ENCODE results near the gene CDK14. TPM values are rescaled to one million over a fixed set of nuclear protein-coding genes. Genes with fewer than 3 reads are reported as not detected.

The CDK14 gene
- polyA plus RNA-seq, 3 donors = 1.7 to 2.5 (median 2.1) TPM

GRCh38 chr7:90948085-90948484 is 352.0 kb downstream of the CDK14 start:
- Histone ChIP-seq H3K27me3 (ENCODE audit: control insufficient read depth in 2 of 2, insufficient read depth in 2 of 2, low read length in 2 of 2) (no peaks in the 10 kb centered on the region), H3K4me3 (replicated peaks in 1 of 3; ENCODE audit: low read depth in 2 of 3, low read length in 3 of 3) (no peak overlapping the region), H3K4me2 (replicated peaks; ENCODE audit: extremely low read depth, low read length, poor library complexity, severe bottlenecking) (no peak overlapping the region), H3K27ac (ENCODE audit: low read depth in 1 of 2, low read length in 2 of 2) (no peak overlapping the region), H3K9me3 (replicated peaks in 1 of 2; ENCODE audit: control insufficient read depth in 1 of 2, insufficient read depth in 1 of 2, low read length in 2 of 2) (no peaks in the 10 kb centered on the region), H3K9ac (ENCODE audit: insufficient read depth, low read length, poor library complexity, severe bottlenecking) (no peak overlapping the region), H4K20me1 (ENCODE audit: insufficient read depth, low read length) (no peaks in the 10 kb centered on the region), H3K79me2 (ENCODE audit: insufficient read depth, low read length) (no peaks in the 10 kb centered on the region), H3K36me3 (replicated peaks in 1 of 2; ENCODE audit: control insufficient read depth in 1 of 2, insufficient read depth in 2 of 2, low read length in 2 of 2) (no peaks in the 10 kb centered on the region), H2AFZ (ENCODE audit: insufficient read depth, low read depth, low read length, poor library complexity, severe bottlenecking) (no peak overlapping the region), H3K4me1 (ENCODE audit: control insufficient read depth in 1 of 2, insufficient read depth in 2 of 2, low read length in 2 of 2) (no peaks in the 10 kb centered on the region)
- H3K4me1 Mint-ChIP-seq = no peaks in the 10 kb centered on the region
- peaks cover 0 to 2% (median 0%) of the 10 kb centered on the region in 7 donors for H3K9me3 Mint-ChIP-seq
- DNase-seq = no peak
- H3K27me3 Mint-ChIP-seq (ENCODE audit: low read depth in 3 of 3) = peaks cover 0 to 5% (median 2%) of the 10 kb centered on the region in 3 donors
- no peak for TF ChIP-seq CTCF (IDR thresholded peaks at IDR 0.05)
- no peak overlapping the region for H3K4me3 Mint-ChIP-seq
- H3K36me3 Mint-ChIP-seq = no peaks in the 10 kb centered on the region
- intact Hi-C loops (cut with micrococcal nuclease) = no loop called here
- H3K27ac Mint-ChIP-seq = no peak overlapping the region

GRCh38 chr7:90951229-90951628 is 355.1 kb downstream of the CDK14 start:
- intact Hi-C loops (cut with micrococcal nuclease) = no loop called here
- no peak for TF ChIP-seq CTCF (IDR thresholded peaks at IDR 0.05)
- no CpG with 5 or more reads among the region's 1 CpG for WGBS (ENCODE audit: insufficient coverage)
- Histone ChIP-seq H3K36me3 (replicated peaks in 1 of 2; ENCODE audit: control insufficient read depth in 1 of 2, insufficient read depth in 2 of 2, low read length in 2 of 2) (peaks cover 0 to 8% of the 10 kb centered on the region in 2 donors), H3K9ac (ENCODE audit: insufficient read depth, low read length, poor library complexity, severe bottlenecking) (no peak overlapping the region), H3K27ac (ENCODE audit: low read depth in 1 of 2, low read length in 2 of 2) (no peak overlapping the region), H3K4me2 (replicated peaks; ENCODE audit: extremely low read depth, low read length, poor library complexity, severe bottlenecking) (no peak overlapping the region), H4K20me1 (ENCODE audit: insufficient read depth, low read length) (no peaks in the 10 kb centered on the region), H3K4me3 (replicated peaks in 1 of 3; ENCODE audit: low read depth in 2 of 3, low read length in 3 of 3) (no peak overlapping the region), H3K4me1 (ENCODE audit: control insufficient read depth in 1 of 2, insufficient read depth in 2 of 2, low read length in 2 of 2) (no peaks in the 10 kb centered on the region), H2AFZ (ENCODE audit: insufficient read depth, low read depth, low read length, poor library complexity, severe bottlenecking) (no peak overlapping the region), H3K79me2 (ENCODE audit: insufficient read depth, low read length) (no peaks in the 10 kb centered on the region), H3K27me3 (ENCODE audit: control insufficient read depth in 2 of 2, insufficient read depth in 2 of 2, low read length in 2 of 2) (no peaks in the 10 kb centered on the region), H3K9me3 (replicated peaks in 1 of 2; ENCODE audit: control insufficient read depth in 1 of 2, insufficient read depth in 1 of 2, low read length in 2 of 2) (no peaks in the 10 kb centered on the region)
- H3K4me3 Mint-ChIP-seq = no peak overlapping the region
- no peaks in the 10 kb centered on the region for H3K4me1 Mint-ChIP-seq
- H3K9me3 Mint-ChIP-seq = peaks cover 0 to 2% (median 0%) of the 10 kb centered on the region in 7 donors
- peaks cover 3 to 7% of the 10 kb centered on the region in 2 donors for H3K36me3 Mint-ChIP-seq
- H3K27me3 Mint-ChIP-seq (ENCODE audit: low read depth in 3 of 3) = peaks cover 0 to 2% (median 2%) of the 10 kb centered on the region in 3 donors
- DNase-seq = no peak
- no peak overlapping the region for H3K27ac Mint-ChIP-seq
